Caco-2 (cell line): ENCODE measurements around the gene PP2D1. TPM values are rescaled to one million over a fixed set of nuclear protein-coding genes. Genes with fewer than 3 reads are reported as not detected.

Experiments used
- BruUV-seq: library from RNA; stranded (reverse); fragments of 400-500 nt; replicated peaks from 2 replicates; lab custom pipeline; 2021; lab: Mats Ljungman, UMichigan
- CTCF ChIA-PET: fragments of 300-600 bp; sonication (Branson Sonifier 250); formaldehyde crosslinking; loops from one replicate; lab custom pipeline; 2022; ENCODE audit warnings: antibody characterized with exemption; lab: Charles Lee
- POLR2A ChIA-PET: fragments of 300-600 bp; sonication (Branson Sonifier 250); formaldehyde crosslinking; loops from one replicate; lab custom pipeline; 2022; ENCODE audit warnings: antibody characterized with exemption; lab: Charles Lee
- DNase-seq, 2 experiments: peaks; one replicate each; pipeline versions ENCODE4 v3.0.0 to v3.0.0-alpha.2; 2020 to 2022
- H3K27me3 ChIP-seq: replicated peaks from 2 replicates; pipeline ENCODE4 v1.6.0; 2011; ENCODE audit warnings: low read length; ENCODE audit not compliant: control insufficient read depth, insufficient read depth
- H3K36me3 ChIP-seq: 2 replicates; pipeline ENCODE4 v1.5.1; 2011; ENCODE audit warnings: low read length; ENCODE audit not compliant: control insufficient read depth, insufficient read depth
- H3K4me1 ChIP-seq: fragments of 250-450 bp; sonication (Bioruptor Pico); 2 replicates; pipeline ENCODE4 v1.5.1; 2020; ENCODE audit warnings: mild to moderate bottlenecking
- H3K4me3 ChIP-seq: 2 replicates; pipeline ENCODE4 v1.5.1; 2011; ENCODE audit warnings: low read depth, mild to moderate bottlenecking, control low read depth, low read length
- H3K9me3 ChIP-seq: fragments of 250-450 bp; sonication (Bioruptor Pico); 2 replicates; pipeline ENCODE4 v1.5.1; 2020; ENCODE audit warnings: mild to moderate bottlenecking, moderate library complexity
- H3K27ac Mint-ChIP-seq: one replicate; pipeline ENCODE4 v1.8.0; 2022; ENCODE audit warnings: mixed read lengths; ENCODE audit not compliant: unreplicated experiment
- H3K27me3 Mint-ChIP-seq: one replicate; pipeline ENCODE4 v1.8.0; 2022; ENCODE audit warnings: mixed read lengths; ENCODE audit not compliant: insufficient read depth, unreplicated experiment
- H3K36me3 Mint-ChIP-seq: one replicate; pipeline ENCODE4 v1.8.0; 2022; ENCODE audit warnings: mild to moderate bottlenecking, mixed read lengths; ENCODE audit not compliant: insufficient read depth, unreplicated experiment
- H3K4me1 Mint-ChIP-seq: one replicate; pipeline ENCODE4 v1.8.0; 2022; ENCODE audit warnings: low read depth, mixed read lengths; ENCODE audit not compliant: unreplicated experiment
- H3K4me3 Mint-ChIP-seq: one replicate; pipeline ENCODE4 v1.8.0; 2022; ENCODE audit warnings: mild to moderate bottlenecking, moderate library complexity, mixed read lengths; ENCODE audit not compliant: unreplicated experiment
- H3K9me3 Mint-ChIP-seq: one replicate; pipeline ENCODE4 v1.8.0; 2022; ENCODE audit warnings: mixed read lengths; ENCODE audit not compliant: unreplicated experiment
- CTCF ChIP-seq, 2 experiments: fragments of 200-600 bp in 1 of 2; IDR thresholded peaks; 1 replicate in 1 of 2; 2 replicates in 1 of 2; pipeline versions ENCODE4 v1.5.1 to v1.8.0; 2011 to 2022; ENCODE audit warnings: antibody characterized with exemption in 1 of 2, control low read depth in 1 of 2, inconsistent platforms in 1 of 2, low read depth in 1 of 2, low read length in 1 of 2, mild to moderate bottlenecking in 1 of 2, moderate library complexity in 1 of 2; ENCODE audit not compliant: insufficient read depth in 1 of 2, severe bottlenecking in 1 of 2, unreplicated experiment in 1 of 2
- intact Hi-C: fragments of 100-400 bp; cut with micrococcal nuclease; formaldehyde crosslinking; loops from one replicate; pipeline ENCODE4 v1.10.0; 2022; ENCODE audit not compliant: unreplicated experiment
- total RNA-seq: library from RNA; stranded (reverse); gene quantifications from 2 replicates; pipeline ENCODE4 v1.2.3, GENCODE V29; 2022

PP2D1 gene
- total RNA-seq, 1 experiment from 2014 or later = not detected

GRCh38 chr3:20013396-20013795 lies 1.3 kb upstream of the PP2D1 start:
- H3K4me3 ChIP-seq = no peak overlapping the region
- Mint-ChIP-seq H3K36me3 (no peaks in the 10 kb centered on the region), H3K9me3 (no peaks in the 10 kb centered on the region), H3K27me3 (no peaks in the 10 kb centered on the region), H3K4me3 (no peak overlapping the region), H3K4me1 (no peaks in the 10 kb centered on the region), H3K27ac (no peak overlapping the region)
- no peak for DNase-seq
- ChIA-PET CTCF (no interaction called here), POLR2A (no interaction called here)
- no peaks in the 10 kb centered on the region for H3K9me3 ChIP-seq
- TF ChIP-seq CTCF (IDR thresholded peaks at IDR 0.05; ENCODE audit: insufficient read depth in 1 of 2, low read depth in 1 of 2, low read length in 1 of 2, severe bottlenecking in 1 of 2, unreplicated experiment in 1 of 2) = no peak
- BruUV-seq = no TSS peak
- no peaks in the 10 kb centered on the region for H3K4me1 ChIP-seq
- no peaks in the 10 kb centered on the region for H3K27me3 ChIP-seq
- intact Hi-C loops = no loop called here
- no peaks in the 10 kb centered on the region for H3K36me3 ChIP-seq

- Mint-ChIP-seq H3K9me3 (no peaks in the 10 kb centered on the region), H3K27ac (no peak overlapping the region), H3K4me3 (no peak overlapping the region), H3K36me3 (no peaks in the 10 kb centered on the region), H3K4me1 (no peaks in the 10 kb centered on the region), H3K27me3 (no peaks in the 10 kb centered on the region)
- DNase-seq = no peak
- Histone ChIP-seq H3K27me3 (no peaks in the 10 kb centered on the region), H3K4me3 (no peak overlapping the region), H3K36me3 (no peaks in the 10 kb centered on the region), H3K4me1 (no peaks in the 10 kb centered on the region), H3K9me3 (no peaks in the 10 kb centered on the region)
- ChIA-PET POLR2A (no interaction called here), CTCF (no interaction called here)
- TF ChIP-seq CTCF (IDR thresholded peaks at IDR 0.05; ENCODE audit: insufficient read depth in 1 of 2, low read depth in 1 of 2, low read length in 1 of 2, severe bottlenecking in 1 of 2, unreplicated experiment in 1 of 2) = no peak
- BruUV-seq = no TSS peak
- intact Hi-C loops = no loop called here
Observed at GRCh38 chr3:20008646-20009045, 3.4 kb downstream of the PP2D1 start.

GRCh38 chr3:20007960-20008359 lies 4.1 kb downstream of the PP2D1 start:
- DNase-seq = no peak
- Histone ChIP-seq H3K36me3 (no peaks in the 10 kb centered on the region), H3K27me3 (no peaks in the 10 kb centered on the region), H3K9me3 (no peaks in the 10 kb centered on the region), H3K4me3 (no peak overlapping the region), H3K4me1 (no peaks in the 10 kb centered on the region)
- Mint-ChIP-seq H3K27me3 (no peaks in the 10 kb centered on the region), H3K4me1 (no peaks in the 10 kb centered on the region), H3K36me3 (no peaks in the 10 kb centered on the region), H3K4me3 (no peak overlapping the region), H3K9me3 (no peaks in the 10 kb centered on the region), H3K27ac (no peak overlapping the region)
- POLR2A ChIA-PET = no interaction called here
- no peak for TF ChIP-seq CTCF (IDR thresholded peaks at IDR 0.05; ENCODE audit: insufficient read depth in 1 of 2, low read depth in 1 of 2, low read length in 1 of 2, severe bottlenecking in 1 of 2, unreplicated experiment in 1 of 2)
- BruUV-seq = no TSS peak
- CTCF ChIA-PET = no interaction called here
- intact Hi-C loops = no loop called here
